Muscle layer of duodenum (tissue), 2 donors: Measurements from ENCODE around the gene OCIAD1.
"Not testable (repeated sequence)": the region's sequence is repeated elsewhere in the genome, so short reads cannot be mapped to it uniquely, and the experiment has no call there.

Experiments
- H3K27ac ChIP-seq: one replicate; pipeline ENCODE4 v1.7.0; 2013; ENCODE audit warnings: mild to moderate bottlenecking, low read length
- H3K27me3 ChIP-seq: one replicate; pipeline ENCODE4 v1.7.0; 2013; ENCODE audit warnings: low read depth, mild to moderate bottlenecking, control low read depth, low read length
- H3K36me3 ChIP-seq, 2 donors: one replicate each; pipeline ENCODE4 v1.7.0; 2013; ENCODE audit warnings: low read length in 2 of 2, control low read depth in 1 of 2, mild to moderate bottlenecking in 1 of 2; ENCODE audit not compliant: insufficient read depth in 2 of 2, control insufficient read depth in 1 of 2
- H3K4me1 ChIP-seq, 2 donors: one replicate each; pipeline ENCODE4 v1.7.0; 2013; ENCODE audit warnings: low read length in 2 of 2, mild to moderate bottlenecking in 2 of 2, control low read depth in 1 of 2, moderate library complexity in 1 of 2; ENCODE audit not compliant: insufficient read depth in 2 of 2, control insufficient read depth in 1 of 2
- H3K4me3 ChIP-seq, 2 donors: one replicate each; pipeline ENCODE4 v1.7.0; 2013; ENCODE audit warnings: low read length in 2 of 2, low read depth in 1 of 2, mild to moderate bottlenecking in 1 of 2
- H3K9me3 ChIP-seq, 2 donors: one replicate each; pipeline ENCODE4 v1.7.0; 2013; ENCODE audit warnings: low read length in 2 of 2, control low read depth in 1 of 2, mild to moderate bottlenecking in 1 of 2; ENCODE audit not compliant: control insufficient read depth in 1 of 2
- donor health status: healthy.

Gene OCIAD1

GRCh38 chr4:48796927-48797679 is 33.8 kb upstream of the OCIAD1 start:
- Histone ChIP-seq H3K9me3 (no peaks in the 10 kb centered on the region), H3K27ac (no peak overlapping the region)

GRCh38 chr4:48798117-48798516 is 32.8 kb upstream of the OCIAD1 start:
- Histone ChIP-seq H3K27me3 (no peaks in the 10 kb centered on the region), H3K4me3 (no peak overlapping the region), H3K4me1 (peaks cover 0 to 6% of the 10 kb centered on the region in 2 donors), H3K9me3 (no peaks in the 10 kb centered on the region), H3K36me3 (no peaks in the 10 kb centered on the region), H3K27ac (no peak overlapping the region)

More at GRCh38 chr4:48796927-48797679, 33.8 kb upstream of the OCIAD1 start:
- no peak overlapping the region for H3K4me3 ChIP-seq
- H3K27me3 ChIP-seq: no peaks in the 10 kb centered on the region
- H3K4me1 ChIP-seq: peaks cover 0 to 6% of the 10 kb centered on the region in 2 donors
- H3K36me3 ChIP-seq: no peaks in the 10 kb centered on the region

GRCh38 chr4:48799157-48799556 is 31.7 kb upstream of the OCIAD1 start:
- no peak overlapping the region for H3K4me3 ChIP-seq
- H3K27me3 ChIP-seq: no peaks in the 10 kb centered on the region
- no peak overlapping the region for H3K27ac ChIP-seq
- H3K9me3 ChIP-seq: no peaks in the 10 kb centered on the region
- no peaks in the 10 kb centered on the region for H3K36me3 ChIP-seq
- peaks cover 0 to 6% of the 10 kb centered on the region in 2 donors for H3K4me1 ChIP-seq

GRCh38 chr4:48800155-48800554 is 30.7 kb upstream of the OCIAD1 start:
- not testable (repeated sequence) for H3K9me3 ChIP-seq, H3K27me3 ChIP-seq, H3K4me1 ChIP-seq, H3K4me3 ChIP-seq, H3K36me3 ChIP-seq, H3K27ac ChIP-seq

GRCh38 chr4:48801016-48801715 is 29.7 kb upstream of the OCIAD1 start:
- no peaks in the 10 kb centered on the region for H3K9me3 ChIP-seq
- H3K4me3 ChIP-seq: no peak overlapping the region
- peaks cover 0 to 6% of the 10 kb centered on the region in 2 donors for H3K4me1 ChIP-seq
- H3K27ac ChIP-seq: no peak overlapping the region
- H3K27me3 ChIP-seq: no peaks in the 10 kb centered on the region
- H3K36me3 ChIP-seq: no peaks in the 10 kb centered on the region

- H3K36me3 ChIP-seq: no peaks in the 10 kb centered on the region
- peaks cover 0 to 6% of the 10 kb centered on the region in 2 donors for H3K4me1 ChIP-seq
- H3K27me3 ChIP-seq: no peaks in the 10 kb centered on the region
- H3K4me3 ChIP-seq: no peak overlapping the region
- H3K27ac ChIP-seq: no peak overlapping the region
- H3K9me3 ChIP-seq: no peaks in the 10 kb centered on the region
Measured at GRCh38 chr4:48804584-48805301, 26.1 kb upstream of the OCIAD1 start.

- H3K27ac ChIP-seq: no peak overlapping the region
- no peak overlapping the region for H3K4me3 ChIP-seq
- no peaks in the 10 kb centered on the region for H3K9me3 ChIP-seq
- no peaks in the 10 kb centered on the region for H3K27me3 ChIP-seq
- no peaks in the 10 kb centered on the region for H3K4me1 ChIP-seq
- no peaks in the 10 kb centered on the region for H3K36me3 ChIP-seq
Measured at GRCh38 chr4:48812866-48813265, 18.0 kb upstream of the OCIAD1 start.

GRCh38 chr4:48813964-48814363 is 16.9 kb upstream of the OCIAD1 start:
- Histone ChIP-seq H3K4me3 (no peak overlapping the region), H3K27ac (no peak overlapping the region), H3K9me3 (no peaks in the 10 kb centered on the region), H3K27me3 (no peaks in the 10 kb centered on the region), H3K36me3 (no peaks in the 10 kb centered on the region), H3K4me1 (no peaks in the 10 kb centered on the region)

GRCh38 chr4:48815483-48815882 is 15.4 kb upstream of the OCIAD1 start:
- Histone ChIP-seq H3K4me3 (no peak overlapping the region), H3K36me3 (no peaks in the 10 kb centered on the region), H3K27me3 (no peaks in the 10 kb centered on the region), H3K9me3 (no peaks in the 10 kb centered on the region), H3K27ac (no peak overlapping the region), H3K4me1 (no peaks in the 10 kb centered on the region)

GRCh38 chr4:48816297-48816696 is 14.6 kb upstream of the OCIAD1 start:
- not testable (repeated sequence) for H3K36me3 ChIP-seq, H3K4me1 ChIP-seq, H3K9me3 ChIP-seq, H3K27ac ChIP-seq, H3K27me3 ChIP-seq, H3K4me3 ChIP-seq

GRCh38 chr4:48816971-48817370 is 13.9 kb upstream of the OCIAD1 start:
- H3K27ac ChIP-seq: no peak overlapping the region
- H3K27me3 ChIP-seq: no peaks in the 10 kb centered on the region
- H3K9me3 ChIP-seq: no peaks in the 10 kb centered on the region
- no peaks in the 10 kb centered on the region for H3K36me3 ChIP-seq
- H3K4me1 ChIP-seq: no peaks in the 10 kb centered on the region
- H3K4me3 ChIP-seq: no peak overlapping the region
